HepG2 (cell line): ENCODE measurements around the gene TNS1. TPM values are rescaled to one million over a fixed set of nuclear protein-coding genes. Genes with fewer than 3 reads are reported as not detected.

Experiments
- ATAC-seq: fragments of 200-7000 bp; cut with Tn5 transposase; 3 replicates; pipeline ENCODE4 v1.9.1; 2020; ENCODE audit warnings: mild to moderate bottlenecking, moderate library complexity
- BruUV-seq: library from RNA; stranded (reverse); fragments of 400-500 nt; replicated peaks from 2 replicates; lab custom pipeline; 2021; lab: Mats Ljungman, UMichigan
- CTCF ChIA-PET: fragments of 300-600 bp; formaldehyde crosslinking; extraction: SDS; loops from one replicate; lab custom pipeline; 2021; ENCODE audit warnings: low total read pairs, inconsistent platforms, low intra/inter-chr PET ratio; lab: Yijun Ruan, JAX
- POLR2A ChIA-PET: fragments of 350-600 bp; sonication (Branson Sonifier 250); formaldehyde crosslinking; loops from one replicate; lab custom pipeline; 2020; ENCODE audit warnings: antibody characterized with exemption, inconsistent platforms; lab: Yijun Ruan, JAX
- DNase-seq: peaks from one replicate; pipeline ENCODE4 v3.0.0-alpha.2; 2015; ENCODE audit warnings: low spot score
- FAIRE-seq: peaks from 3 replicates; lab custom pipeline; 2011; peaks lifted over from hg19 to GRCh38; lab: Jason Lieb, UNC
- H2AFZ ChIP-seq: one replicate; pipeline ENCODE4 v1.6.1; 2011; ENCODE audit warnings: low read length, inconsistent platforms
- H3K27ac ChIP-seq: fragments of 300-600 bp; 3 replicates; pipeline ENCODE4 v1.8.0; 2011; ENCODE audit warnings: mixed run types, mild to moderate bottlenecking, mixed read lengths, low read length, inconsistent platforms; ENCODE audit not compliant: insufficient read depth; ENCODE audit errors: extremely low read length
- H3K27me3 ChIP-seq, 2 experiments: fragments of 200-600 bp in 1 of 2; 2 replicates in 1 of 2; 3 replicates in 1 of 2; pipeline versions ENCODE4 v1.6.0 to v1.8.0; 2011; ENCODE audit warnings: low read length in 2 of 2, mild to moderate bottlenecking in 2 of 2, moderate library complexity in 2 of 2, inconsistent platforms in 1 of 2; ENCODE audit not compliant: insufficient read depth in 2 of 2, control insufficient read depth in 1 of 2
- H3K36me3 ChIP-seq, 2 experiments: fragments of 200-600 bp in 1 of 2; replicated peaks in 1 of 2; 2 replicates in 1 of 2; 3 replicates in 1 of 2; pipeline versions ENCODE4 v1.5.1 to v1.8.0; 2011; ENCODE audit warnings: low read length in 2 of 2, inconsistent platforms in 1 of 2; ENCODE audit not compliant: insufficient read depth in 2 of 2, control insufficient read depth in 1 of 2
- H3K4me1 ChIP-seq: 2 replicates; pipeline ENCODE4 v1.5.1; 2012; ENCODE audit warnings: low read length, inconsistent platforms; ENCODE audit not compliant: insufficient read depth
- H3K4me2 ChIP-seq: 2 replicates; pipeline ENCODE4 v1.6.0; 2011; ENCODE audit warnings: low read depth, low read length, inconsistent platforms
- H3K4me3 ChIP-seq, 3 experiments: fragments of 200-600 bp in 1 of 3; sonication (generic), shearing (Covaris generic) in 1 of 3; replicated peaks in 1 of 3; 2 replicates each; pipeline ENCODE4 v1.5.1; 2011 to 2016; ENCODE audit warnings: low read length in 3 of 3, inconsistent platforms in 2 of 3, low read depth in 2 of 3, mild to moderate bottlenecking in 2 of 3, control low read depth in 1 of 3, mixed read lengths in 1 of 3; ENCODE audit not compliant: insufficient read depth in 1 of 3
- H3K79me2 ChIP-seq: one replicate; pipeline ENCODE4 v1.6.1; 2011; ENCODE audit warnings: low read length, inconsistent platforms; ENCODE audit not compliant: insufficient read depth
- H3K9ac ChIP-seq: 2 replicates; pipeline ENCODE4 v1.6.0; 2011; ENCODE audit warnings: mild to moderate bottlenecking, low read depth, low read length, inconsistent platforms; ENCODE audit not compliant: insufficient read depth
- H3K9me3 ChIP-seq: 2 replicates; pipeline ENCODE4 v1.5.1; 2012; ENCODE audit warnings: mild to moderate bottlenecking, low read length
- H4K20me1 ChIP-seq: 2 replicates; pipeline ENCODE4 v1.6.0; 2011; ENCODE audit warnings: inconsistent platforms, mild to moderate bottlenecking, low read length, moderate library complexity; ENCODE audit not compliant: insufficient read depth
- AGO2 ChIP-seq: fragments of 200-400 bp; formaldehyde crosslinking; optimal IDR thresholded peaks from 2 replicates; pipeline ENCODE3; 2017; ENCODE audit warnings: mild to moderate bottlenecking, low read depth, low read length, moderate library complexity
- JARID2 ChIP-seq: sonication (generic); formaldehyde crosslinking; IDR thresholded peaks from 2 replicates; pipeline ENCODE4 v1.8.1; 2023; ENCODE audit warnings: missing genetic modification reagents, inconsistent platforms; ENCODE audit not compliant: insufficient replicate concordance
- KLF11 ChIP-seq: IDR thresholded peaks from 2 replicates; pipeline ENCODE4 v1.6.1; 2016; ENCODE audit warnings: missing compliant biosample characterization
- MAZ ChIP-seq, 2 experiments: sonication (generic) in 1 of 2; formaldehyde crosslinking in 1 of 2; IDR thresholded peaks; 2 replicates each; pipeline versions ENCODE4 v1.5.0 to v1.6.1; 2012 to 2020; ENCODE audit warnings: low read depth in 2 of 2, mild to moderate bottlenecking in 2 of 2, borderline replicate concordance in 1 of 2, improper control_type of control experiment in 1 of 2, low read length in 1 of 2, missing genetic modification reagents in 1 of 2, moderate library complexity in 1 of 2
- TARDBP ChIP-seq: sonication (generic); formaldehyde crosslinking; IDR thresholded peaks from 2 replicates; pipeline ENCODE4 v1.8.0; 2022; ENCODE audit warnings: mild to moderate bottlenecking, missing genetic modification reagents
- WGBS: methylation state at CpG from one replicate; pipeline ENCODE4 v1.1.6; 2017; ENCODE audit warnings: low lambda C conversion rate; 5-methylcytosine and 5-hydroxymethylcytosine counted together
- in situ Hi-C: cut with HindIII; loops from 2 replicates; pipeline ENCODE4 v1.10.0; 2017; ENCODE audit warnings: low pct_unique_long_range_greater_than_20kb; ENCODE audit not compliant: extremely low pct_ligation_motif_present
- intact Hi-C: fragments of 100-400 bp; cut with micrococcal nuclease; formaldehyde crosslinking; loops from one replicate; pipeline ENCODE4 v1.10.0; 2022; ENCODE audit not compliant: unreplicated experiment
- polyA plus RNA-seq, 8 experiments: library from polyadenylated mRNA; depleted of rRNA in 3 of 8; stranded (reverse) in 7 of 8; unstranded in 1 of 8; fragments of >200 nt; fragmentation: Illumina TruSeq in 4 of 8; extraction: Trizol in 4 of 8; gene quantifications; 2 replicates each; pipeline versions ENCODE4 v1.2.1 to v1.2.3, GENCODE V29; 2011 to 2016; ENCODE audit warnings: low read depth in 4 of 8, missing spikeins in 1 of 8, mixed read lengths in 1 of 8; ENCODE audit not compliant: insufficient read depth in 1 of 8
- total RNA-seq, 5 experiments: library from RNA; depleted of rRNA; stranded (reverse); fragments of >200 nt; fragmentation: Illumina TruSeq; extraction: Trizol; gene quantifications; 2 replicates each; pipeline ENCODE4 v1.2.3, GENCODE V29; 2016; ENCODE audit warnings: low read depth in 1 of 5

The TNS1 gene
- total and polyA plus RNA-seq, 2 of the 13 experiments (the other 11 are each of a cell fraction or from before 2014, with no cell fraction given): 1.9 to 118 TPM

GRCh38 chr2:217835931-217836891 lies 166.6 kb downstream of the TNS1 start:
- Histone ChIP-seq H4K20me1 (peaks cover 20% of the 10 kb centered on the region; the same call in 1 of the 2 replicates), H3K36me3 (peaks cover 14 to 28% of the 10 kb centered on the region in 2 experiments)
- intact Hi-C loops: no loop called here
- BruUV-seq: no TSS peak
- ATAC-seq: no peak
- no peak for TF ChIP-seq TARDBP (CRISPR knock-in tag)
- TF ChIP-seq JARID2: no peak
- no peak for TF ChIP-seq MAZ (IDR thresholded peaks at IDR 0.05; ENCODE audit: borderline replicate concordance, low read depth, low read length)
- TF ChIP-seq MAZ (CRISPR knock-in tag; IDR thresholded peaks at IDR 0.05; ENCODE audit: low read depth): 0 out of 2 replicates have a peak, but pooled peaks have one; percentile 26
- TF ChIP-seq AGO2: peak; percentile 62
- TF ChIP-seq KLF11 (CRISPR knock-in tag): no peak
- TF ChIP-seq, all 625 proteins: peak for 2
- in situ Hi-C loops: no loop called here
- Histone ChIP-seq H3K4me1 (peaks cover 9% of the 10 kb centered on the region; the same call in 1 of the 2 replicates), H3K4me2 (no peak overlapping the region), H3K27me3 (no peaks in the 10 kb centered on the region), H3K27ac (no peak overlapping the region), H3K9me3 (no peaks in the 10 kb centered on the region), H3K79me2 (no peaks in the 10 kb centered on the region), H3K9ac (no peak overlapping the region), H3K4me3 (no peak overlapping the region), H2AFZ (no peak overlapping the region)
- CTCF ChIA-PET: no interaction called here
- no peak for FAIRE-seq
- no peak for DNase-seq
- POLR2A ChIA-PET: no interaction called here
- WGBS: 93% methylated on average over 18 of the region's 18 CpGs
